SH-SY5Y (cell line): ENCODE measurements around the gene PPP2R5A.

Experiments used
- GATA2 ChIP-seq: IDR thresholded peaks from 2 replicates; pipeline ENCODE4 v1.6.1; 2011; ENCODE audit warnings: mild to moderate bottlenecking, low read depth, low read length
- GATA3 ChIP-seq: IDR thresholded peaks from 2 replicates; pipeline ENCODE4 v1.6.1; 2011; ENCODE audit warnings: low read depth, mild to moderate bottlenecking, low read length, moderate library complexity

DNA sequence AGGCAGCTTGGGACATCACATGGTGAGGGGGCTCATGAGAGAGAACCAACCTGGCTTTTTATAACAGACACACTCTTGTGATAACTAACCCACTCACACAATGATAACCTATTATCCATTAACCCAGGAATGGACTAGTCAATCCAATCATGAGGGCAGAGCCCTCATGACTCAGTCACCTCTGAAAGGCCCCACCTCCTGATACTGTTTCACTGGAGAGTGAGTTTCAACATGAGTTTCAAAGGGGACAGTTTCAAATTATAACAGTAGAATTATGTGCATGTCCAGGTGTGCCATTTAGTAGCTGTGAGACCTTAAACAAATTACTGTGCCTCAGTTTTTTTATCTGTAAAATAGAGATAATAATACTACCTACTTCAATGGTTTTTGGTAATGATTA lies 47.6 kb upstream of the PPP2R5A start:
- no peak for TF ChIP-seq GATA2
- no peak for TF ChIP-seq GATA3
